ENCODE results near the gene SATB2.

Gene SATB2

GRCh38 chr2:199317646-199318045 is 140.1 kb downstream of the SATB2 start:
- FAIRE-seq = no peak

- no peak for FAIRE-seq
Observed at GRCh38 chr2:199316851-199317250, 140.9 kb downstream of the SATB2 start.

- no peak for FAIRE-seq
Observed at GRCh38 chr2:199315299-199316179, 142.2 kb downstream of the SATB2 start.

- no peak for FAIRE-seq
Observed at GRCh38 chr2:199312931-199313330, 144.8 kb downstream of the SATB2 start.

GRCh38 chr2:199310771-199311585 is 146.8 kb downstream of the SATB2 start:
- FAIRE-seq = no peak

- FAIRE-seq = no peak
Observed at GRCh38 chr2:199309973-199310372, 147.8 kb downstream of the SATB2 start.

- FAIRE-seq = no peak
Observed at GRCh38 chr2:199309411-199309810, 148.3 kb downstream of the SATB2 start.

GRCh38 chr2:199308567-199308966 is 149.2 kb downstream of the SATB2 start:
- no peak for FAIRE-seq

- no peak for FAIRE-seq
Observed at GRCh38 chr2:199307461-199307860, 150.3 kb downstream of the SATB2 start.

GRCh38 chr2:199306116-199306515 is 151.6 kb downstream of the SATB2 start:
- no peak for FAIRE-seq

GRCh38 chr2:199303728-199304177 is 154.0 kb downstream of the SATB2 start:
- no peak for FAIRE-seq

- FAIRE-seq = no peak
Observed at GRCh38 chr2:199302851-199303250, 154.9 kb downstream of the SATB2 start.

- FAIRE-seq = no peak
Observed at GRCh38 chr2:199288424-199288823, 169.3 kb downstream of the SATB2 start.

GRCh38 chr2:199282309-199282708 is 175.4 kb downstream of the SATB2 start:
- FAIRE-seq = no peak

GRCh38 chr2:199279146-199279545 is 178.6 kb downstream of the SATB2 start:
- FAIRE-seq = no peak

- no peak for FAIRE-seq
Observed at GRCh38 chr2:199278099-199278498, 179.6 kb downstream of the SATB2 start.

GRCh38 chr2:199273042-199273511 is 184.7 kb downstream of the SATB2 start:
- no peak for FAIRE-seq

GRCh38 chr2:199261936-199262335 is 195.8 kb downstream of the SATB2 start:
- no peak for FAIRE-seq

- FAIRE-seq = no peak
Observed at GRCh38 chr2:199261239-199261638, 196.5 kb downstream of the SATB2 start.

GRCh38 chr2:199259671-199260070 is 198.1 kb downstream of the SATB2 start:
- no peak for FAIRE-seq

GRCh38 chr2:199258291-199258690 is 199.4 kb downstream of the SATB2 start:
- FAIRE-seq = no peak

GRCh38 chr2:199257261-199258224 is 200.2 kb downstream of the SATB2 start:
- FAIRE-seq = no peak

- no peak for FAIRE-seq
Observed at GRCh38 chr2:199230091-199230490, 227.6 kb downstream of the SATB2 start.

Measured in A204.1 (cell line).